K562 (cell line): Measurements from ENCODE around the gene PAGE5. TPM values are rescaled to one million over a fixed set of nuclear protein-coding genes. Genes with fewer than 3 reads are reported as not detected.

Experiments used
- ATAC-seq: fragments of 200-7000 bp; cut with Tn5 transposase; 3 replicates; pipeline ENCODE4 v1.9.1; 2020; ENCODE audit warnings: moderate library complexity
- BruUV-seq: library from RNA; stranded (reverse); fragments of 400-500 nt; replicated peaks from 2 replicates; lab custom pipeline; 2021; lab: Mats Ljungman, UMichigan
- CTCF ChIA-PET: fragments of 300-600 bp; formaldehyde crosslinking; extraction: SDS; loops from one replicate; lab custom pipeline; 2021; ENCODE audit warnings: low intra/inter-chr PET ratio; lab: Yijun Ruan, JAX
- POLR2A ChIA-PET: fragments of 300-600, 350-650 bp; sonication (Branson Sonifier 250); formaldehyde crosslinking; extraction: SDS; loops from one replicate; lab custom pipeline; 2021; ENCODE audit warnings: antibody characterized with exemption, inconsistent platforms; lab: Yijun Ruan, JAX
- DNase-seq, 4 experiments: peaks; one replicate each; pipeline versions ENCODE4 v3.0.0 to v3.0.0-alpha.2; 2011 to 2018; ENCODE audit warnings: low spot score in 3 of 4, mixed read lengths in 3 of 4; ENCODE audit errors: extremely low read depth in 1 of 4
- FAIRE-seq: peaks from 2 replicates; lab custom pipeline; 2011; peaks lifted over from hg19 to GRCh38; lab: Jason Lieb, UNC
- H2AFZ ChIP-seq: 2 replicates; pipeline ENCODE4 v1.6.0; 2011; ENCODE audit warnings: low read depth, low read length, control low read depth, inconsistent platforms
- H3K27ac ChIP-seq: fragments of 200-600 bp; 3 replicates; pipeline ENCODE4 v1.8.0; 2011; ENCODE audit warnings: low read depth, mild to moderate bottlenecking, control low read depth, inconsistent platforms, low read length, moderate library complexity, mixed read lengths; ENCODE audit errors: extremely low read depth
- H3K27me3 ChIP-seq, 2 experiments: fragments of 300-600 bp in 1 of 2; 2 replicates in 1 of 2; 3 replicates in 1 of 2; pipeline versions ENCODE4 v1.6.0 to v1.8.0; 2011; ENCODE audit warnings: inconsistent platforms in 2 of 2, low read length in 2 of 2, mild to moderate bottlenecking in 1 of 2, mixed read lengths in 1 of 2, moderate library complexity in 1 of 2; ENCODE audit not compliant: control insufficient read depth in 2 of 2, insufficient read depth in 2 of 2
- H3K36me3 ChIP-seq: fragments of 300-600 bp; 3 replicates; pipeline ENCODE4 v1.8.0; 2011; ENCODE audit warnings: mild to moderate bottlenecking, low read length, inconsistent platforms; ENCODE audit not compliant: control insufficient read depth, insufficient read depth
- H3K4me1 ChIP-seq, 2 experiments: fragments of 200-600 bp in 1 of 2; replicated peaks in 1 of 2; 2 replicates in 1 of 2; 3 replicates in 1 of 2; pipeline versions ENCODE4 v1.5.1 to v1.8.0; 2011; ENCODE audit warnings: inconsistent platforms in 2 of 2, low read length in 2 of 2, mild to moderate bottlenecking in 1 of 2, mixed read lengths in 1 of 2, moderate library complexity in 1 of 2; ENCODE audit not compliant: control insufficient read depth in 2 of 2, insufficient read depth in 2 of 2
- H3K4me2 ChIP-seq: 2 replicates; pipeline ENCODE4 v1.6.1; 2011; ENCODE audit warnings: low read length, control low read depth, inconsistent platforms, mixed read lengths; ENCODE audit not compliant: insufficient read depth
- H3K4me3 ChIP-seq: fragments of 200-600 bp; sonication (generic), shearing (Covaris generic); 2 replicates; pipeline ENCODE4 v1.5.1; 2016; ENCODE audit warnings: control low read depth, inconsistent platforms
- H3K79me2 ChIP-seq: fragments of 200-600 bp; 3 replicates; pipeline ENCODE4 v1.8.0; 2011; ENCODE audit warnings: low read length, inconsistent platforms; ENCODE audit not compliant: control insufficient read depth, insufficient read depth
- H3K9ac ChIP-seq, 2 experiments: 2 replicates each; pipeline versions ENCODE4 v1.6.0 to v1.6.1; 2011; ENCODE audit warnings: low read depth in 2 of 2, low read length in 2 of 2, control low read depth in 1 of 2, inconsistent platforms in 1 of 2, mild to moderate bottlenecking in 1 of 2, mixed read lengths in 1 of 2; ENCODE audit not compliant: insufficient read depth in 1 of 2
- H3K9me1 ChIP-seq: one replicate; pipeline ENCODE4 v1.6.0; 2011; ENCODE audit warnings: inconsistent platforms, mild to moderate bottlenecking, low read length, moderate library complexity; ENCODE audit not compliant: control insufficient read depth, insufficient read depth
- H3K9me3 ChIP-seq: replicated peaks from 2 replicates; pipeline ENCODE4 v1.5.1; 2011; ENCODE audit warnings: low read depth, low read length, inconsistent platforms; ENCODE audit not compliant: control insufficient read depth, insufficient read depth
- H4K20me1 ChIP-seq: replicated peaks from 2 replicates; pipeline ENCODE4 v1.6.1; 2011; ENCODE audit warnings: low read length, inconsistent platforms, mixed read lengths; ENCODE audit not compliant: control insufficient read depth, insufficient read depth
- BRCA1 ChIP-seq, 2 experiments: fragments of 450-650 bp in 1 of 2; sonication (generic) in 1 of 2; formaldehyde crosslinking in 1 of 2; IDR thresholded peaks; 2 replicates each; pipeline versions ENCODE4 v1.5.0 to v1.6.1; 2017 to 2020; ENCODE audit warnings: mild to moderate bottlenecking in 1 of 2, missing genetic modification reagents in 1 of 2
- KLF13 ChIP-seq: fragments of 450-650 bp; IDR thresholded peaks from 2 replicates; pipeline ENCODE4 v1.6.1; 2016; ENCODE audit warnings: missing genetic modification characterization, low read depth, mild to moderate bottlenecking, missing compliant biosample characterization, moderate library complexity, borderline replicate concordance
- MCM5 ChIP-seq: fragments of 450-650 bp; IDR thresholded peaks from 2 replicates; pipeline ENCODE4 v1.6.1; 2016; ENCODE audit warnings: low read depth
- PML ChIP-seq: IDR thresholded peaks from 2 replicates; pipeline ENCODE4 v1.6.1; 2012; ENCODE audit warnings: low read length, inconsistent platforms
- PRMT5 ChIP-seq: sonication (generic); formaldehyde crosslinking; IDR thresholded peaks from 2 replicates; pipeline ENCODE4 v1.5.0; 2020; ENCODE audit warnings: missing genetic modification reagents
- SETDB1 ChIP-seq: IDR thresholded peaks from one replicate; pipeline ENCODE4 v1.6.1; 2012; ENCODE audit warnings: low read length, control low read depth, inconsistent platforms
- SMAD3 ChIP-seq: fragments of 450-650 bp; formaldehyde crosslinking; conservative IDR thresholded peaks from 2 replicates; pipeline ENCODE4 v1.4.0; 2020; ENCODE audit warnings: mild to moderate bottlenecking
- USF2 ChIP-seq: sonication (generic); formaldehyde crosslinking; IDR thresholded peaks from 2 replicates; pipeline ENCODE4 v1.5.0; 2020; ENCODE audit warnings: missing genetic modification reagents
- ZC3H11A ChIP-seq: IDR thresholded peaks from 2 replicates; pipeline ENCODE4 v1.6.1; 2012; ENCODE audit warnings: low read depth, low read length, improper control_type of control experiment
- ZEB2 ChIP-seq: fragments of 450-650 bp; IDR thresholded peaks from 2 replicates; pipeline ENCODE4 v1.6.1; 2016
- ZNF609 ChIP-seq: sonication (generic); formaldehyde crosslinking; IDR thresholded peaks from 2 replicates; pipeline ENCODE4 v1.8.1; 2023; ENCODE audit warnings: missing genetic modification reagents, mild to moderate bottlenecking, borderline replicate concordance
- ZNF696 ChIP-seq: fragments of 250-450 bp; sonication (Bioruptor Pico); conservative IDR thresholded peaks from 2 replicates; pipeline ENCODE4 v1.4.0; 2020; ENCODE audit warnings: mild to moderate bottlenecking, moderate library complexity
- ZNF707 ChIP-seq: fragments of 250-450 bp; sonication (Bioruptor Pico); conservative IDR thresholded peaks from 2 replicates; pipeline ENCODE4 v1.8.0; 2022; ENCODE audit warnings: inconsistent platforms, mild to moderate bottlenecking, moderate library complexity
- WGBS: fragments of 100-300 bp; shearing (Covaris generic); methylation state at CpG from one replicate; pipeline ENCODE4 v1.1.6; 2016; ENCODE audit warnings: low coverage, mixed read lengths; ENCODE audit not compliant: insufficient coverage; ENCODE audit errors: missing lambda C conversion rate; 5-methylcytosine and 5-hydroxymethylcytosine counted together
- in situ Hi-C: fragments of 300-500 bp; cut with MboI; formaldehyde crosslinking; loops from 4 replicates; pipeline ENCODE4 v1.15.0; 2018; ENCODE audit warnings: inconsistent platforms, mixed read lengths
- intact Hi-C: fragments of 100-400 bp; cut with micrococcal nuclease; formaldehyde crosslinking; loops from 2 replicates; pipeline ENCODE4 v1.14.2; 2022
- polyA plus RNA-seq, 8 experiments: library from polyadenylated mRNA; depleted of rRNA in 4 of 8; stranded (reverse) in 5 of 8; unstranded in 3 of 8; fragments of >200 nt; fragmentation: Nextera tagmentation in 2 of 8; fragmentation: Illumina TruSeq in 1 of 8; extraction: Ambion mirVana in 2 of 8; extraction: Trizol in 1 of 8; gene quantifications; 2 replicates each; pipeline versions ENCODE4 v1.2.1 to v1.2.3, GENCODE V29; 2011 to 2014; ENCODE audit warnings: inconsistent platforms in 1 of 8, missing spikeins in 1 of 8
- total RNA-seq, 7 experiments: library from RNA; depleted of rRNA in 6 of 7; stranded (reverse); fragments of >200 nt in 6 of 7; fragmentation: Illumina TruSeq in 2 of 7; extraction: Trizol in 2 of 7; gene quantifications; 2 replicates each; pipeline versions ENCODE4 v1.2.1 to v1.2.3, GENCODE V29; 2011 to 2021; ENCODE audit warnings: low replicate concordance in 1 of 7

The PAGE5 gene
- total and polyA plus RNA-seq, 9 of the 15 experiments (the other 6 are each of a cell fraction or from before 2014, with no cell fraction given), result 146 to 571 (median 342) TPM

GRCh38 chrX:55260806-55261205 is 40.7 kb downstream of the PAGE5 start:
- FAIRE-seq (no peak), ATAC-seq (no peak), DNase-seq (no peak)
- H3K79me2 ChIP-seq, result no peaks in the 10 kb centered on the region
- no peaks in the 10 kb centered on the region for H3K9me1 ChIP-seq
- in situ Hi-C loops, result no loop called here
- H3K27ac ChIP-seq, result no peak overlapping the region
- no peak overlapping the region for H2AFZ ChIP-seq
- H3K9me3 ChIP-seq, result no peaks in the 10 kb centered on the region
- H3K4me3 ChIP-seq, result no peak overlapping the region
- H3K4me1 ChIP-seq, result no peaks in the 10 kb centered on the region
- no peaks in the 10 kb centered on the region for H4K20me1 ChIP-seq
- intact Hi-C loops, result no loop called here
- WGBS, result 0% methylated on average over 2 of the region's 2 CpGs
- ChIA-PET POLR2A (no interaction called here), CTCF (no interaction called here)
- H3K4me2 ChIP-seq, result no peak overlapping the region
- peaks cover 0 to 9% of the 10 kb centered on the region in 2 experiments; a peak in 2 of 5 replicates for H3K27me3 ChIP-seq
- H3K9ac ChIP-seq, result no peak overlapping the region
- BruUV-seq, result no TSS peak
- no peaks in the 10 kb centered on the region for H3K36me3 ChIP-seq
- TF ChIP-seq ZC3H11A (no peak), ZNF696 (no peak), PML (no peak), USF2 (no peak), KLF13 (tag) (no peak), SMAD3 (no peak), ZEB2 (no peak), BRCA1 (IDR thresholded peaks at IDR 0.05) (no peak), BRCA1 (CRISPR knock-in tag; IDR thresholded peaks at IDR 0.05) (no peak), SETDB1 (no peak), ZNF707 (CRISPR knock-in tag) (no peak), PRMT5 (CRISPR knock-in tag) (no peak), MCM5 (no peak), ZNF609 (CRISPR knock-in tag) (no peak)
